Measurements from ENCODE around the gene ANO8.
A peak's percentile ranks its signal among the peaks of the same experiment; 100 is the strongest.

The ANO8 gene

GRCh38 chr19:17334414-17335409 lies at the start of gene ANO8:
Gene ANO8, minus strand, starts transcription at chr19:17334855. Its CDS starts 185 bp downstream, at chr19:17334670.
- peak within 1 kb of the TSS; percentile 53 for H3K27ac ChIP-seq
- peak within 1 kb of the TSS; percentile 97 for H2AFZ ChIP-seq
- no peaks in the 10 kb centered on the region for H3K9me3 ChIP-seq (ENCODE audit: control insufficient read depth, low read length)
- H3K36me3 ChIP-seq (ENCODE audit: control insufficient read depth, insufficient read depth, low read length), result no peaks in the 10 kb centered on the region
- no peaks in the 10 kb centered on the region for H3K27me3 ChIP-seq (ENCODE audit: control insufficient read depth, insufficient read depth, low read length)
- H3K4me3 ChIP-seq (ENCODE audit: low read depth, low read length), result peak within 1 kb of the TSS; percentile 65
- H3K4me1 ChIP-seq, result peaks cover 4% of the 10 kb centered on the region
- H3K9ac ChIP-seq, result peak within 1 kb of the TSS; percentile 78
- peak within 1 kb of the TSS; percentile 75 for H3K4me2 ChIP-seq (ENCODE audit: low read length)
- no peaks in the 10 kb centered on the region for H3K79me2 ChIP-seq
- no peak for TF ChIP-seq CTCF (IDR thresholded peaks at IDR 0.05)

- Histone ChIP-seq H3K4me1 (no peaks in the 10 kb centered on the region), H2AFZ (no peak overlapping the region), H3K4me2 (ENCODE audit: low read length) (no peak overlapping the region), H3K27me3 (ENCODE audit: control insufficient read depth, insufficient read depth, low read length) (no peaks in the 10 kb centered on the region), H3K9ac (no peak overlapping the region), H3K79me2 (no peaks in the 10 kb centered on the region), H3K27ac (no peak overlapping the region), H3K36me3 (ENCODE audit: control insufficient read depth, insufficient read depth, low read length) (no peaks in the 10 kb centered on the region), H3K9me3 (ENCODE audit: control insufficient read depth, low read length) (no peaks in the 10 kb centered on the region), H3K4me3 (ENCODE audit: low read depth, low read length) (no peak overlapping the region)
- no peak for TF ChIP-seq CTCF (IDR thresholded peaks at IDR 0.05)
Measured at GRCh38 chr19:17380426-17381138, 45.9 kb upstream of the ANO8 start.

- H3K36me3 ChIP-seq (ENCODE audit: control insufficient read depth, insufficient read depth, low read length), result no peaks in the 10 kb centered on the region
- H3K4me3 ChIP-seq (ENCODE audit: low read depth, low read length), result no peak overlapping the region
- peaks cover 4% of the 10 kb centered on the region for H3K4me1 ChIP-seq
- H3K9me3 ChIP-seq (ENCODE audit: control insufficient read depth, low read length), result no peaks in the 10 kb centered on the region
- no peaks in the 10 kb centered on the region for H3K79me2 ChIP-seq
- H3K9ac ChIP-seq, result no peak overlapping the region
- no peak overlapping the region for H2AFZ ChIP-seq
- H3K27ac ChIP-seq, result no peak overlapping the region
- no peak for TF ChIP-seq CTCF (IDR thresholded peaks at IDR 0.05)
- no peaks in the 10 kb centered on the region for H3K27me3 ChIP-seq (ENCODE audit: control insufficient read depth, insufficient read depth, low read length)
- H3K4me2 ChIP-seq (ENCODE audit: low read length), result no peak overlapping the region
Measured at GRCh38 chr19:17379221-17379631, 44.6 kb upstream of the ANO8 start.

- no peaks in the 10 kb centered on the region for H3K36me3 ChIP-seq (ENCODE audit: control insufficient read depth, insufficient read depth, low read length)
- H3K4me1 ChIP-seq, result peaks cover 9% of the 10 kb centered on the region
- no peak overlapping the region for H3K27ac ChIP-seq
- no peak overlapping the region for H3K4me3 ChIP-seq (ENCODE audit: low read depth, low read length)
- H3K79me2 ChIP-seq, result no peaks in the 10 kb centered on the region
- TF ChIP-seq CTCF (IDR thresholded peaks at IDR 0.05), result no peak
- H3K9ac ChIP-seq, result no peak overlapping the region
- H3K27me3 ChIP-seq (ENCODE audit: control insufficient read depth, insufficient read depth, low read length), result no peaks in the 10 kb centered on the region
- no peak overlapping the region for H3K4me2 ChIP-seq (ENCODE audit: low read length)
- H2AFZ ChIP-seq, result no peak overlapping the region
- no peaks in the 10 kb centered on the region for H3K9me3 ChIP-seq (ENCODE audit: control insufficient read depth, low read length)
Measured at GRCh38 chr19:17378271-17378670, 43.6 kb upstream of the ANO8 start.

Measured in parathyroid adenoma (tissue), 2 donors.